T-helper 1 cell (primary cell): ENCODE data around the gene RPRM.
"Not testable (repeated sequence)": the region's sequence is repeated elsewhere in the genome, so short reads cannot be mapped to it uniquely, and the experiment has no call there.

Experiments
- DNase-seq, 5 donors: peaks; one replicate each; pipeline ENCODE4 v3.0.0-alpha.2; 2012 to 2020

Gene RPRM

DNA sequence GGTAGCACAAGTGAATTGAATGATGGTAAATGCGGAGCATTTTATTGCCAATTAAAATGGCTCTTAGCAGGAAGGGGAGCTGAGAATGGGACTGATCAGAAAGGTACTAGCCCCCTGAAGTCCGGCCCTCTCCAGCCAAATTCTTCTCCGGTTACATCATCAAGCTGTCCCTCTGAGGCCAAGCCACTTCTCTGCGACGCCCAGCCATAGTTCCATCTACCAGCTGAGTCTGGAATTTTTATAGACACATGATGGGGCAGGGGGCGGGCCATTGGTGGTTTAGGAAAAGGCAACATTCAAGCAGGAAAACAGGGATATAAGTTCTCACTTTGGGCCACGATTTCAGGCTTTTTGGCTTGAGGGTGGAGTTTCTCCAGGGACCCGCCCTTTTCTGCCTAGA lies 22.7 kb downstream of the RPRM start:
- DNase-seq, result no peak

GRCh38 chr2:153455403-153455802 lies 23.2 kb downstream of the RPRM start:
- DNase-seq, result no peak

DNA sequence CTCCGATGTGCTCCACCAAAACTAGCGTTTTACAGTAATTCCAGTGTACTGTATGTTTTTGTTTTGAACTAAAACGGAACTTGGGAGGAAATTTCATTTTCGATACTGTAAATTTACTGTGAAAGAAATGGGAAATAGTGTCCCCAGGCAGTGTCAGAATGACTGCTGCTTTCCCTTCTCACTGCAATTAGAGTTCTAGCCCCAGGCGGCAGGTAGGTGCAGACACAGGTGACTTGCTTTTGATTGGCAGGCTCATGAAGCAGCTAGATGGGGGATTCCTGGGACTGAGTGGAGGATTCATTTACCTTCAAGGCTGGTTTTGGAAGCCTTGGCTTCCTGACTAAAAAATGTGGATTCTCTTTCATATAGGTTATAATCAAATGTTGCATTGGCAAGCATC lies 27.0 kb downstream of the RPRM start:
- DNase-seq, result no peak

DNA sequence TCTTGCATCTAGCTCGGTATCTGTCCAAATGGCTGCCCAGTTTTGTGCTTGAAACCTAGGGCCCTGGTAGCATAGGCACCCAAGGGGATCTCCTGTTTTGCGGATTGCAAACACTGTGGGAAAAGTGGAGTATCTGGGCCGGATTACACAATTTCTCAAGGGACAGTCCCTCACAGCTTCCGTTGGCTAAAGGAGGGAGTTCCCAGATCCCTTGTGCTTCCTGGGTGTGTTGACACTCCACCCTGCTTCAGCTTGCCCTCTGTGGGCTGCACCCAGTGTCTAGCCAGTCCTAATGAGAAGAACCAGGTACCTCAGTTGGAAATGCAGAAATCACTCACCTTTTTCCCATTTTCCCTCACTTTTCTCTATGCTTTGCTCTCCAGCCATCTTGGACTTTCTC lies 35.5 kb downstream of the RPRM start:
- DNase-seq, result no peak

GRCh38 chr2:153442616-153443015 lies 35.9 kb downstream of the RPRM start:
- DNase-seq, result not testable (repeated sequence)

GRCh38 chr2:153440090-153440489 lies 38.5 kb downstream of the RPRM start:
- DNase-seq, result not testable (repeated sequence)

- no peak for DNase-seq
Observed at GRCh38 chr2:153433403-153433802, 45.2 kb downstream of the RPRM start.

DNA sequence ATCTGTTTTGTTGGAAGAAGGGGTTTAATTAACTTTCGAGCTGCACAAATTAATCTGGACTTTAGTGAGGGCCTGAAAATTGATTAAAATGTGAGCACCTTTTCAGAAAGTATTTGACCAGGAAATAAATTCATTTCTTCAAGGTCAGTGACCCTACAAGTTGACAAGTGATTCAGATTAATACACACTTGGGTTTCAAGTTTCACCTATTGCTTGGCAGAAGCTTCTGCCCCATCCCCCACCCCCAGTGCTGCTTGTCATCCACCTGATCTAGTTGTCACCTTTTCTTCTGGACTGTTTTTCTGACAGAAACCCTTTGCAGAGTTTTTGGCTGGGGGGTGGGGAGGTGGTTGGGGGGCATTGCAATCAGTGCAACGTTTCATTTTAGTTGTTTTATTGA lies 46.2 kb downstream of the RPRM start:
- no peak for DNase-seq

DNA sequence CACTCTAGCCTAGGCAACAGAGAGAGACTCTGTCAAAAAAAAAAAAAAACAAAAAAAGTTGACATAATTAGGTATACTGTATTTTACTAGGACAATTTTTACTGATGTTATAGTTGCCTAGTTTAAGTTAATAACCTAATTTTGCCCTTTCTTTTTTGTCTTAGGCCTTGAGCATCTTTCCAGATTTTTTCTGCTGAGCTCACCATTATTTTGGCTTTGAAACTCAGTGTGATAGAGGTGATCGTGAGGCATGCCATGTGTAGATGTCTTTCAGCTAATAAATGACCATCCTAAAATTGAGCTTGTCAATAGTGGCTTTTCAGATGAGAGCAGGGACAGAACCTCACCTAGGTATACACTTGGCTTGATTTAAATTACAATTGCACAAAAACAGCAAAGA lies 47.4 kb downstream of the RPRM start:
- no peak for DNase-seq
